Mesothelial cell of epicardium (in vitro differentiated cells): ENCODE data around the gene KRTAP4-9. TPM values are rescaled to one million over a fixed set of nuclear protein-coding genes. Genes with fewer than 3 reads are reported as not detected.

ENCODE experiments used
- DNase-seq, 2 experiments: peaks; one replicate each; pipeline ENCODE4 v3.0.0; 2021; ENCODE audit warnings: low spot score in 2 of 2; ENCODE audit not compliant: unreplicated experiment in 2 of 2
- H3K27ac Mint-ChIP-seq: 2 replicates; pipeline ENCODE4 v1.8.0; 2021; ENCODE audit warnings: mixed read lengths
- H3K27me3 Mint-ChIP-seq: 2 replicates; pipeline ENCODE4 v1.8.0; 2021; ENCODE audit warnings: low read depth, mixed read lengths
- H3K36me3 Mint-ChIP-seq: 2 replicates; pipeline ENCODE4 v1.8.0; 2021; ENCODE audit warnings: mixed read lengths
- H3K4me1 Mint-ChIP-seq: 2 replicates; pipeline ENCODE4 v1.8.0; 2021; ENCODE audit warnings: mixed read lengths
- H3K4me3 Mint-ChIP-seq: 2 replicates; pipeline ENCODE4 v1.8.0; 2021; ENCODE audit warnings: mild to moderate bottlenecking, moderate library complexity, mixed read lengths
- H3K9me3 Mint-ChIP-seq: 2 replicates; pipeline ENCODE4 v1.8.0; 2021; ENCODE audit warnings: mixed read lengths
- CTCF ChIP-seq: fragments of 200-600 bp; sonication (generic); IDR thresholded peaks from one replicate; pipeline ENCODE4 v1.5.0; 2021; ENCODE audit warnings: antibody characterized with exemption; ENCODE audit not compliant: unreplicated experiment
- total RNA-seq: library from RNA; stranded (reverse); gene quantifications from 3 replicates; pipeline ENCODE4 v1.2.1, GENCODE V29; 2021

The KRTAP4-9 gene
- total RNA-seq, 1 donor from 2014 or later, result not detected

- H3K27ac Mint-ChIP-seq, result peak overlapping the region; percentile 78
- H3K36me3 Mint-ChIP-seq, result no peaks in the 10 kb centered on the region
- H3K4me1 Mint-ChIP-seq, result peaks cover 17% of the 10 kb centered on the region
- no peak overlapping the region for H3K4me3 Mint-ChIP-seq
- H3K9me3 Mint-ChIP-seq, result peaks cover 4% of the 10 kb centered on the region
- no peak for TF ChIP-seq CTCF
- H3K27me3 Mint-ChIP-seq, result no peaks in the 10 kb centered on the region
- no peak for DNase-seq
Measured at GRCh38 chr17:41153856-41154255, 48.7 kb downstream of the KRTAP4-9 start.

Other genes starting within 250 kb of the KRTAP4-9 start
- gene KRT12, start 238.2 kb upstream of the KRTAP4-9 start, total RNA-seq, result not detected in 3 replicates
- gene KRT20, start 220.1 kb upstream of the KRTAP4-9 start, total RNA-seq, result not detected in 3 replicates
- gene KRT23, start 167.7 kb upstream of the KRTAP4-9 start, total RNA-seq, result 2.3 to 2.8 TPM (median 2.6 TPM) in 3 replicates
- gene KRT39, start 138.4 kb upstream of the KRTAP4-9 start, total RNA-seq, result not detected in 3 replicates
- 0.16 TPM in 1 of 3 replicates, not detected in the others for gene KRT40, start 121.1 kb upstream of the KRTAP4-9 start, total RNA-seq
- gene KRTAP3-3, start 111.2 kb upstream of the KRTAP4-9 start, total RNA-seq, result not detected in 3 replicates
- not detected in 3 replicates for gene KRTAP3-2, start 105.5 kb upstream of the KRTAP4-9 start, total RNA-seq
- 0.41 to 1.3 TPM (median 0.95 TPM) in 3 replicates for gene KRTAP3-1, start 96.3 kb upstream of the KRTAP4-9 start, total RNA-seq
- not detected in 3 replicates for gene KRTAP1-5, start 78.2 kb upstream of the KRTAP4-9 start, total RNA-seq
- not detected in 3 replicates for gene KRTAP1-4, start 75.2 kb upstream of the KRTAP4-9 start, total RNA-seq
- gene KRTAP1-3, start 70.5 kb upstream of the KRTAP4-9 start, total RNA-seq, result not detected in 3 replicates
- not detected in 3 replicates for gene KRTAP1-1, start 63.9 kb upstream of the KRTAP4-9 start, total RNA-seq
- gene KRTAP2-1, start 58.1 kb upstream of the KRTAP4-9 start, total RNA-seq, result not detected in 3 replicates
- not detected in 3 replicates for gene KRTAP2-2, start 50.2 kb upstream of the KRTAP4-9 start, total RNA-seq
- 0.45 to 0.91 TPM (median 0.69 TPM) in 3 replicates for gene KRTAP2-3, start 45.3 kb upstream of the KRTAP4-9 start, total RNA-seq
- not detected in 3 replicates for gene KRTAP2-4, start 39.5 kb upstream of the KRTAP4-9 start, total RNA-seq
- not detected in 3 replicates for gene KRTAP4-7, start 21.2 kb upstream of the KRTAP4-9 start, total RNA-seq
- gene KRTAP4-8, start 7.2 kb upstream of the KRTAP4-9 start, total RNA-seq, result not detected in 3 replicates
- gene KRTAP4-16, start 3.2 kb upstream of the KRTAP4-9 start, total RNA-seq, result not detected in 3 replicates
- not detected in 3 replicates for gene KRTAP4-11, start 13.0 kb downstream of the KRTAP4-9 start, total RNA-seq
- not detected in 3 replicates for gene KRTAP4-12, start 18.8 kb downstream of the KRTAP4-9 start, total RNA-seq
- not detected in 3 replicates for gene KRTAP4-6, start 35.2 kb downstream of the KRTAP4-9 start, total RNA-seq
- gene KRTAP4-5, start 44.4 kb downstream of the KRTAP4-9 start, total RNA-seq, result not detected in 3 replicates
- gene KRTAP4-4, start 55.4 kb downstream of the KRTAP4-9 start, total RNA-seq, result not detected in 3 replicates
- not detected in 3 replicates for gene KRTAP4-3, start 62.8 kb downstream of the KRTAP4-9 start, total RNA-seq
- not detected in 3 replicates for gene KRTAP4-2, start 72.8 kb downstream of the KRTAP4-9 start, total RNA-seq
- gene KRTAP4-1, start 79.5 kb downstream of the KRTAP4-9 start, total RNA-seq, result not detected in 3 replicates
- not detected in 3 replicates for gene KRTAP9-1, start 84.5 kb downstream of the KRTAP4-9 start, total RNA-seq
- not detected in 3 replicates for gene KRTAP9-2, start 121.3 kb downstream of the KRTAP4-9 start, total RNA-seq
- not detected in 3 replicates for gene KRTAP9-3, start 127.1 kb downstream of the KRTAP4-9 start, total RNA-seq
- gene KRTAP9-8, start 132.6 kb downstream of the KRTAP4-9 start, total RNA-seq, result not detected in 3 replicates
- not detected in 3 replicates for gene KRTAP9-4, start 144.3 kb downstream of the KRTAP4-9 start, total RNA-seq
- gene KRTAP9-9, start 150.0 kb downstream of the KRTAP4-9 start, total RNA-seq, result not detected in 3 replicates
- not detected in 3 replicates for gene KRTAP9-6, start 160.0 kb downstream of the KRTAP4-9 start, total RNA-seq
- not detected in 3 replicates for gene KRTAP9-7, start 170.3 kb downstream of the KRTAP4-9 start, total RNA-seq
- not detected in 3 replicates for gene KRTAP29-1, start 197.5 kb downstream of the KRTAP4-9 start, total RNA-seq
- gene KRTAP16-1, start 203.9 kb downstream of the KRTAP4-9 start, total RNA-seq, result not detected in 3 replicates
- not detected in 3 replicates for gene KRTAP17-1, start 210.3 kb downstream of the KRTAP4-9 start, total RNA-seq
- gene KRT33A, start 245.4 kb downstream of the KRTAP4-9 start, total RNA-seq, result not detected in 3 replicates